DMS53 treated with DMSO at 0.1 percent for 48 hours (cell line): ENCODE data around the gene KCNAB2.
A peak's percentile ranks its signal among the peaks of the same experiment; 100 is the strongest.
"Not testable (repeated sequence)": the region's sequence is repeated elsewhere in the genome, so short reads cannot be mapped to it uniquely, and the experiment has no call there.

Experiments
- DNase-seq: peaks from one replicate; lab custom pipeline; 2025; ENCODE audit not compliant: unreplicated experiment; lab: John Stamatoyannopoulos, UW

The KCNAB2 gene

GRCh38 chr1:6052543-6053205, 7.0 kb downstream of the KCNAB2 start:
- peak; percentile 53 for DNase-seq

- DNase-seq: no peak
Observed at GRCh38 chr1:6053206-6053546, 7.5 kb downstream of the KCNAB2 start.

GRCh38 chr1:6054596-6054995, 8.9 kb downstream of the KCNAB2 start:
- DNase-seq: no peak

GRCh38 chr1:6056572-6056948, 10.9 kb downstream of the KCNAB2 start:
- DNase-seq: no peak

GRCh38 chr1:6057170-6057845, 11.6 kb downstream of the KCNAB2 start:
- DNase-seq: no peak

GRCh38 chr1:6059866-6060265, 14.2 kb downstream of the KCNAB2 start:
- no peak for DNase-seq

- DNase-seq: no peak
Observed at GRCh38 chr1:6062670-6063069, 17.0 kb downstream of the KCNAB2 start.

- DNase-seq: not testable (repeated sequence)
Observed at GRCh38 chr1:6063532-6064053, 17.9 kb downstream of the KCNAB2 start.

- no peak for DNase-seq
Observed at GRCh38 chr1:6065093-6065858, 19.6 kb downstream of the KCNAB2 start.

- no peak for DNase-seq
Observed at GRCh38 chr1:6066680-6067079, 21.0 kb downstream of the KCNAB2 start.

- no peak for DNase-seq
Observed at GRCh38 chr1:6068073-6068472, 22.4 kb downstream of the KCNAB2 start.

GRCh38 chr1:6068932-6069331, 23.2 kb downstream of the KCNAB2 start:
- DNase-seq: no peak

GRCh38 chr1:6069573-6069972, 23.9 kb downstream of the KCNAB2 start:
- no peak for DNase-seq

- no peak for DNase-seq
Observed at GRCh38 chr1:6070450-6070974, 24.8 kb downstream of the KCNAB2 start.

- DNase-seq: no peak
Observed at GRCh38 chr1:6071219-6071618, 25.5 kb downstream of the KCNAB2 start.

GRCh38 chr1:6072774-6073479, 27.2 kb downstream of the KCNAB2 start:
- DNase-seq: no peak

- DNase-seq: no peak
Observed at GRCh38 chr1:6073480-6074053, 27.9 kb downstream of the KCNAB2 start.

- no peak for DNase-seq
Observed at GRCh38 chr1:6074192-6074901, 28.7 kb downstream of the KCNAB2 start.

- DNase-seq: no peak
Observed at GRCh38 chr1:6075748-6076147, 30.1 kb downstream of the KCNAB2 start.

- not testable (repeated sequence) for DNase-seq
Observed at GRCh38 chr1:6077061-6077460, 31.4 kb downstream of the KCNAB2 start.
